ENCODE measurements around the gene DKC1. TPM values are rescaled to one million over a fixed set of nuclear protein-coding genes. Genes with fewer than 3 reads are reported as not detected.
A peak's percentile ranks its signal among the peaks of the same experiment; 100 is the strongest.

The DKC1 gene
- total RNA-seq, 2 experiments from 2014 or later, result 67.7 to 138 TPM

- Histone ChIP-seq H3K9me3 (ENCODE audit: low read length) (no peaks in the 10 kb centered on the region), H3K4me3 (ENCODE audit: low read depth, low read length, poor library complexity, severe bottlenecking) (no peak within 1 kb of the TSS), H2AFZ (ENCODE audit: low read length) (no peak within 1 kb of the TSS), H3K9me2 (ENCODE audit: insufficient read depth, low read length) (no peaks in the 10 kb centered on the region), H3K36me3 (ENCODE audit: insufficient read depth, low read length) (no peaks in the 10 kb centered on the region), H3K4me1 (ENCODE audit: insufficient read depth, low read length, poor library complexity, severe bottlenecking) (peaks cover 3% of the 10 kb centered on the region), H3K4me2 (ENCODE audit: low read length) (peak within 1 kb of the TSS; percentile 36; the same call in 1 of the 2 replicates), H3K79me2 (ENCODE audit: insufficient read depth, low read depth, low read length) (no peaks in the 10 kb centered on the region), H3K27ac (ENCODE audit: low read depth, low read length, poor library complexity, severe bottlenecking) (no peak within 1 kb of the TSS), H4K20me1 (ENCODE audit: insufficient read depth, low read length) (no peaks in the 10 kb centered on the region)
- ChIA-PET CTCF (ENCODE audit: unreplicated experiment) (no interaction called here), POLR2A (interaction anchor here (0.6 to 2.7 kb wide), 3 partner anchors 11 to 88 kb away, joined by 3 to 9 read pairs (median 3); no protein-coding TSS in a partner anchor)
- BruUV-seq (replicated peaks), result no TSS peak
- intact Hi-C loops (cut with micrococcal nuclease; ENCODE audit: unreplicated experiment), result no loop called here
- no peak for DNase-seq (ENCODE audit: low spot score)
- TF ChIP-seq CTCF (conservative IDR thresholded peaks at IDR 0.05; ENCODE audit: low read length) (no peak), EZH2phosphoT487 (IDR thresholded peaks at IDR 0.05; ENCODE audit: borderline replicate concordance, low read depth, low read length) (no peak)
Measured at GRCh38 chrX:154750301-154751202, 12.1 kb upstream of the DKC1 start, which contains the start of gene GAB3. Gene GAB3 (minus strand): TSS chrX:154751077. CDS start chrX:154751025, 52 bp downstream.

- H3K4me3 ChIP-seq (ENCODE audit: low read depth, low read length, poor library complexity, severe bottlenecking), result no peak overlapping the region
- no peak overlapping the region for H2AFZ ChIP-seq (ENCODE audit: low read length)
Measured at GRCh38 chrX:154751203-154751668, 11.4 kb upstream of the DKC1 start.

More at GRCh38 chrX:154751203-154751668, 11.4 kb upstream of the DKC1 start:
- Histone ChIP-seq H4K20me1 (ENCODE audit: insufficient read depth, low read length) (no peaks in the 10 kb centered on the region), H3K27ac (ENCODE audit: low read depth, low read length, poor library complexity, severe bottlenecking) (no peak overlapping the region), H3K9me3 (ENCODE audit: low read length) (no peaks in the 10 kb centered on the region), H3K36me3 (ENCODE audit: insufficient read depth, low read length) (no peaks in the 10 kb centered on the region), H3K4me2 (ENCODE audit: low read length) (peak overlapping the region; percentile 29; the same call in 1 of the 2 replicates), H3K4me1 (ENCODE audit: insufficient read depth, low read length, poor library complexity, severe bottlenecking) (peaks cover 3% of the 10 kb centered on the region), H3K79me2 (ENCODE audit: insufficient read depth, low read depth, low read length) (no peaks in the 10 kb centered on the region), H3K9me2 (ENCODE audit: insufficient read depth, low read length) (no peaks in the 10 kb centered on the region)
- no TSS peak for BruUV-seq (replicated peaks)
- no peak for DNase-seq (ENCODE audit: low spot score)
- CTCF ChIA-PET (ENCODE audit: unreplicated experiment), result no interaction called here
- TF ChIP-seq EZH2phosphoT487 (IDR thresholded peaks at IDR 0.05; ENCODE audit: borderline replicate concordance, low read depth, low read length), result no peak
- TF ChIP-seq CTCF (conservative IDR thresholded peaks at IDR 0.05; ENCODE audit: low read length), result no peak
- intact Hi-C loops (cut with micrococcal nuclease; ENCODE audit: unreplicated experiment), result no loop called here
- POLR2A ChIA-PET, result interaction anchor here (0.7 to 2.7 kb wide), 2 partner anchors 10 to 126 kb away, joined by 3 to 9 read pairs; no protein-coding TSS in a partner anchor

Data from OCI-LY7 (cell line).